GM21786 (cell line): ENCODE data around the gene INS.

Experiments used
- ATAC-seq: cut with Tn5 transposase; IDR thresholded peaks from one replicate; pipeline ENCODE4 v1.9.1; 2021; ENCODE audit not compliant: unreplicated experiment

The INS gene

DNA sequence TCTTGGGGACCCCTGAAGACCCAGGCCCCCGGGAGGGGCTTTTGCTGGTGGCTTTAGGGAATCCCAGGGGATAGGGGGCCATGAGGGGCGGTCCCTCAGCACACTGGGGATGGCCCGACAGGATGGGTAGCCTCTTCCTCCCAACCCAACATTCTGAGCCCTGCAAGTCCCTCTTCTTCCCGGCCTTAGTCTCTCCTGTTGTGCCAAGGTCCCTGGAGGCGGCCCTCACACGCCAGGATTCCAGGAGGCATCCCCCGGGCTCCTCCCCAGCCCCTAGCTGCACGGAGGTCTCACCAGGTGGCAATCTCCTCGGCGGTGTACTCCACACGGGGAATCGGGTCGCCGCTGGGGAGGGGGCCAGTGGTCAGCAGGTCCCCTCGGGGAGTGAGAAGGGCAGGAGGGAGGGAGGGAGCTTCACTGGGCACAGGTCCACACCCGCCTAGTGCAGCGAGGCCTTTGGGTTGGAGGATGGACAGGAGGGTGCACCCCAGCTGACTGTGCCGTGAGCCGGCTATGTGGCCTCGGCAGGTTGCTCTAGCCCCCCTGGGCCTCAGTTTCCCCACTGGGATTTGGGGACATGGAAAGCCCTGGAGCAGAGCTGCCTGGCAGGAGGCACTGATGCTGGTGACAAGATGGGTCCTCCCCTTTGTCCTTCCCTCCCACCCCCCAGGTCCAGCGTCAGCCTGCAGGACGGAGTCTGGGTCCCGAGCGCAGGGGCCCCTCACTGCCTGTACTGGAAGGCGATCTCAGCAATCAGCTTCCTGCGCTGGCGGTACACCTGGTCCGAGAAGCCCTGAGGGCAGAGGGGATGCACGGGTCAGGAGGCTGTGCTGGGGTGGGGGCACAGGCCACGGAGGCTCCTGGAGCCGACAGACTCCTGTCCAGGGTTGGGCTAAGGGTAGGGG, 6.4 kb upstream of the INS start:
- no peak for ATAC-seq

DNA sequence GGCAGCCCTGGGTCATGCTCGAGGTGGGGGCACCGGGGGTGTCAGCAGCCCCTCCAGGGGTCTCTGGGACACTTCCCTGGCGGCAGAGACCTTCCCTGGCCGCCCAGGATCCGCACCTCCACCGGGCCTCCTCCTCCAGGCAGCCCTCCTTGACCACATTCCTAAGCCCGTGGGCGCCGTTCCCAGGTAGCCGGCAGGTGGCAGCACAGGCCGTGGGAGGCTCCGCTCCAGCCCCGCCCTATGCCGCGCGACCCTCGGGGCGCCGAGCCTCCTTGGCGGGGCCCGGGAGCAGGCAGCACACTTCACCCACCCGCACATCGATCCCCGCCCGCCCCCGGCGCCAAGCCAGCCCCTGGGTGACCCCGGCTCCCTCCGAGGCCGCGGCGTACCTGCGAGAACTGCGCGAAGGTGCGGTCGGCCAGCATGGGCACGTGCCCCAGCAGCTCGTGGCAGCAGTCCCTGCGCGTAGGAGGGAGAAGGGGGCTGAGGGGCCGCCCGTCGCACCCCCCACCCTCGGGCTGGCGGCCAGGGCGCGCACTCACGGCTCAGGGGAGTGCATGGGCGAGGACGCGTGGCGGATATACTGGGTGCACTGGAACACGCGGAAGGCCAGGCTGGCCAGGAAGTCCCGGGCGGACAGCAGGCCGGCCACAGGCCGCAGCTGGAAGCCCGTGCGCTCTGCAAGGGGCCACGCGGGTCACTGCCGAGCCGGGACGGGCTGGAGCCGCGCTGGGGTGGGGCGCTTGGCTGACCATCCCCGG, 5.3 kb upstream of the INS start:
- no peak for ATAC-seq

DNA sequence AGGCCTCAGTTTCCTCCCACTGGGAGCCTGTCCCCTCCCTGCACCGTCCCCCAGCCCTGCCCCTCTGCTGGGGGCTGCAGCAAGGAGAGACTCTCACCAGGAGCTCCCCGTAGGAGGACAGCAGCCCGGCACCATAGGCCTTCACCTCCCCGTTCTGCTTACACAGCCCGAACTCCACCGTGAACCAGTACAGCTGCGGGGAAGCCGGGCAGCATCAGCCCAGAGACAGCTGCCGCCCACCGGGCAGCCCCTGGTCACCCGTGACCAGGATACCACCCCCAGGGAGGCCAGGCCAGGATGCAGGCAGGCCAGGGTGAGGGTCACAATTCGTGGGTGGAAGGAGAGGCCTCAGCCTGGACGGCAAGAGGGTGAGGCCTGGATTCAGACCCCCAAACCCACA, 4.6 kb upstream of the INS start:
- ATAC-seq = no peak

DNA sequence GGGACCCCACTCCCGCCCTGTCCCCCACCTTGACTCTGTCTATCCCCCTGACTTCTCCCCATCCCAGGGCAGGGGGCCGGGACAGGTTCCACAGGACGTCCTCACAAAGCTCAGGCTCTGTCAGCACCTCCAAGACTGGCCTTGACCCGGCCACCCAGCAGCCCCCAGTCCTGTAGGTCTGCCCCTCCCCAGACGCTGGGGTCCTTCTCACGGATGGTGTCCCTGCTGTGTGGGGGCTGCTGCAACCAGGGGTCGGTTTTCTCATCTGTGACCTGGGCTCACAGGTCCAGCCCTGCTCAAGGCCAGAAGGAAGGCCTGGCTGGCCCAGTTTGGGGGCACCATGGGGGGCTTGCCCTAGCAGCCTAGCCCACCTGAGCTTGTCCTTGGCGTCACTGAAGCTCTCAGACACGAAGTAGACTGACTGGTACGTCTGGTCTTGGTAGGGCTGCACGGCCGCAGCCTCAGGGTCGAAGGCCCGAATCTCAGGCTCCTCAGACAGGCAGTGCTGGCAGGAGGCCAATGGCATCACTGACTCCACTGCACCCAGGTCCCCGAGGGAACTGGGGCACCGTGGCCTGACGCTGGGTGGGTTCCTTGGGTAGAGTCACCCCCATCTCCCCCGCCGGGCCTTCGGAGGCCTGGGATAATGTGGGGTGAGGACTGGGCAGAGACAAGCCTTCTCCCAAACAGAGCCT, 4.0 kb upstream of the INS start:
- no peak for ATAC-seq

DNA sequence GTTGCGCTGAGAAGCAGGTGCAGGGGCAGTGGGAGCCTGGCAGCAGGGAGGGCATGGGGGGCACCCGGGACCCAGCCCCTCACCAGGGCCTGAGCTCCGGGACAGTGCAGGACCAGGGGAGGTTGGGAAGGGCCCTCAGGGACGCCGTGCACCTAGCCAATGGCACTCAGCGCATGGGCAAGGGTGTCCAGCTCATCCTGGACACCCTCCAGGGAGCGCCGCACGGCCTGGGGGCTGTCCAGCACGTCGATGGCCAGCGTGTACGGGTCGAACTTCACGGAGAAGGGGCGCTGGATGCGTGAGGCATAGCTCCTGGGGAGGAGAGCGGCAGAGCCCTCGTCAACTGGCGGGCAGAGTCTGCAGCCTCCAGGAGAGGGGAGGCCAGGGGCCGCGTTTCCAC, 3.1 kb upstream of the INS start:
- ATAC-seq = no peak

DNA sequence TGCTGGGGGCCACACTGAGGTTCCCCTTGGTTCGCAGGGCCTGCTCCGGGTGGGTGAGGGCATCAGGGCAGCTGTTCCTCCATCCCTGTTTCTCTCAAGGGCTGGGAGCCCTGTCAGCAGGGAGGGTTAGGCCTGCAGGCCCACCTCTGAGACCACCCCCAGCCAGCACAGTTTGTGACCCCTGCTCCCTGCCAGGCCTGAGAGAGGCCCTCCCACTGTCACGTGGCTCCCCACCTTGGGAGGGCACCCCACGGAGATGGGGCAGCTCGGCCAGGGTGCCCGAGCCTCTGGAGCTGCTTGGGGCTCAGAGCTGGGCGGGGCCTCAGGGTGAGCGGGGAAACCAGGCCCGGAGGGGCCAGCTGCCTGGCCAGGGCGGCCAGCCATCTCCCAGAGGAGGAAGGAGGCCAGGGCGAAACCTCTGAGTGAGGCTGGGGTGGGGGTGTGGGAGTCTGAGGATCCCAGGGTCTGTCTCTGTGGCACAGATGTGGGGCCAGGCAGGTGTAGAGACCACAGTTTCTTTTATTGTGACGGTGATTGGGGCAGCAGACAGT, 2.5 kb upstream of the INS start:
- ATAC-seq = no peak

DNA sequence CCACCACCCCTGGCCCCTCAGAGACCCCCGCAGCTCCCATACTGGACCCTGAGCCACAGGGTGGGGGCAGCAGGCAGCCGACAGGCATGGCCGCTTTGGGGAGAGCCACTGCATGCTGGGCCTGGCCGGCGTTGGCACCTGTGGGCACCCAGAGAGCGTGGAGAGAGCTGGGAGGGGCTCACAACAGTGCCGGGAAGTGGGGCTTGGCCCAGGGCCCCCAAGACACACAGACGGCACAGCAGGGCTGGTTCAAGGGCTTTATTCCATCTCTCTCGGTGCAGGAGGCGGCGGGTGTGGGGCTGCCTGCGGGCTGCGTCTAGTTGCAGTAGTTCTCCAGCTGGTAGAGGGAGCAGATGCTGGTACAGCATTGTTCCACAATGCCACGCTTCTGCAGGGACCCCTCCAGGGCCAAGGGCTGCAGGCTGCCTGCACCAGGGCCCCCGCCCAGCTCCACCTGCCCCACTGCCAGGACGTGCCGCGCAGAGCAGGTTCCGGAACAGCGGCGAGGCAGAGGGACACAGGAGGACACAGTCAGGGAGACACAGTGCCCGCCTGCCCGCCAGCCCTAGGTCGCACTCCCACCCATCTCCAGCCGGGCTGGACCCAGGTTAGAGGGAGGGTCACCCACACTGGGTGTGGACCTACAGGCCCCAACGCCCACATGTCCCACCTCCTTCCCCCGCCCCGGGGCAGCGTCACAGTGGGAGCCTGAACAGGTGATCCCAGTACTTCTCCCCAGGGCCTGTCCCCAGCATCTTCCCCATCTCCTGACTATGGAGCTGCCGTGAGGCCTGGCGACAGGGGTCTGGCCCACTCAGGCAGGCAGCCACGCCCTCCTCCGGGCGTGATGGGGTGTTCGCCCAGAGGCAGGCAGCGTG, 1.2 kb downstream of the INS start:
- no peak for ATAC-seq

DNA sequence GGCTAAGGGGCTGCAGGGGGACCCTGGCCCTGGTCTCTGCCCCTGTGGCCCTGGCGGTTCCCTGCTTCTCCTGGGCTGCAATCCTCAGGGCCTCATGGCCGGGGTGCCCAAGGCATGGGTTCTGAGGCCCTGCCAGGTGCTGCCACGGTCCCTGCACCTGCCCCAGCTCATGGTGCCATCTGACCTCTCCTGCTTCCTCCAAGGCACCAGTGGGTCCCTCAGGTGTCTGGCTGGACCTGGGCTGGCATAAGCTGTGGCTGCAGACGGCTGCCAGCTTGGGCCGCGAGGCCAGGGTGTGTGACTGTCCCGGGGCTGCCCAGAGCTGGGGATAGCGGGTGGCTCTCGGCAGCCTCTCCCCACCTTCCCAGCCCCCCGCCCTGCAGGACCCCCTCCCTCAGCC, 2.0 kb downstream of the INS start:
- ATAC-seq = no peak

DNA sequence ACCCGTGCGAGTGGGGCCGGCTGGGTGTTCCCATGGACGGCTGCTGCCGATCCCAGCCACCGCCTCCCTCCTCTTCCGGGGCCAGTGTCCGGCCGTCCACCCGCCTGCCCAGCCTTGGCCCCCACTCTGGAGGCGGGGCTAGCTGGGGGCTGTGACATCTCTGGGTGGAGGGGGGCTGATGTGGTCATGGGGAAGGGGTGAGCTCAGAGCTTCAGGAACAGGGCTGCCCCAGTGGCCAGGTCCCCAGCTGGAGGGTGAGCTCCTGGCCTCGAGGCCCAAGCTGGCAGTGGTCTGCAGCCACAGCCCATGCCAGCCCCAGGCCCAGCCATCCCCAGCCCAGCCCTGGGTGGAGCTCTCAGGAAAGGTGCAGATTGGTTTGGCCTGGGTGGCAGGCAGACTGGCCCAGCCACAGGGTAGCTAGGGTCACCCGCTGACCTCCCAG, 2.7 kb downstream of the INS start:
- ATAC-seq = no peak

DNA sequence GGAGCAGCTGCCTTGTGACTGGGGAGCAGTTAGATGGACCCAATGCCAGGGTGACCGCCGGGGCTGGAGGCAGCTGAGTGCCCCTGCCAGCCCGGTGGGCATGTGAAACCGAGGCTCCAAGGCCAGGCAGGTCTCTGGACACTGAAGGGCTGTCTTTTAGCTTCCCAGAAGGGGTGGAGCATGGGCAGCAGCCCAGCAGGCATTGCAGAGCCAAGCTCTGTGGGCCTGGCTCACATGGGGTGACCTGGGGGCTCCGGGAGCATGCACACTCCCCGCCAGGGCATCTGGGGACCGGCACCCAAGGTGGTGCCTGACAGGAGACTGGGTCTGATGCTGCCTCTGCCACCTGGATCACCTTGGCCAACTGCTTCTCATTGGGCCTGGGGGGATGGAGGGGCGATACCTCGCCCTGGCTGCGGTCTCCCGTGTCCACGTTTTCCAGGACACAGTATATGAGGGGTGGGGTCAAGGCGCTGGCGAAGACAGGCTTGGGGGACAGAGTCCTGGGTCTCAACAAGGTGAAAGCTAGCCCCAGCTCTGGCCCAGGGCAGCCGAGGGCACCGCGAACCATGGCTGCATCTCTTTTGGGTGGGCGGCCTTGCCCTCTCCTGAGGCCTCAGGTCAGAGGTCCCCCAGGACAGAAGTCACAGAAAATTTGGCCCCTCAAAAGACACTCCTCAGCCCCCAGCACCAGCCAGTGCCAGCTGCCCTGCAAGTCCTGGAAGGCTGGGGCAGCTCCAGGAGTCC, 3.5 kb downstream of the INS start:
- no peak for ATAC-seq

DNA sequence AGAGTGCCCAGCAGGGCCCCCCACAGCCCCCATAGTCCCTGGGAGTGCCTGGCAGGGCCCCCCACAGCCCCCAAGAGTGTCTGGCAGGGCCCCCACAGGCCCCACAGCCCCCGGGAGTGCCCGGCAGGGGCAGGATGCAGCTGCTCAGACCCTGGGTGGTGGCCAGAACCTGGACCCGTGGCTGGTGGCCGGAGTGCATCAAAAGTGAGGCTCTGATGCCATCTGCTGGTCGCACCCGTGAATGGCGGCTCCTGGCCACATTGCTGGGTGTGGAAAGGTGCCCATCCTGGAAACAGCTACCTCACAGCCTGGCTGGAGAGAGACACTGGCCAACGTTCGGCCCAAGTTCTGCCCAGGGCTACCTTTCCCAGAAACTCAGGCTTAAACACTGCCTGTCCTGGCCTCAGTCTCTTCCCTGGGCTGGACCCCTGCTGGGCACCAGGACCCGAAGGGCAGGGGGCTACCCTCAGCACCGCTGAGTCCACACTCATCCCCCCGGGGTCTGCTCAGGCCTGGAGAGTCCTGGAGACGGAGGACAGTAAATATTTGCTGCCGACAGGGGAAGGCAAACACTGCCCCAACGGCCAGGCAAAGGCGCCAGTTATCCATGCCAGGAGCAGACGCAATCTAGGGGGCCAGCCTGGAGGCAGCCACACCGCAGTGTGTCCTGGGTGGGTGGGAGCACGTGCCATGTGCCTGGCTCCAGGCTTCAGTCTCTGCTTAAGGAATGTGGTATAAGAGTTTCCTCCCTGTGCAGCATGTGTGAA, 4.4 kb downstream of the INS start:
- ATAC-seq = no peak

DNA sequence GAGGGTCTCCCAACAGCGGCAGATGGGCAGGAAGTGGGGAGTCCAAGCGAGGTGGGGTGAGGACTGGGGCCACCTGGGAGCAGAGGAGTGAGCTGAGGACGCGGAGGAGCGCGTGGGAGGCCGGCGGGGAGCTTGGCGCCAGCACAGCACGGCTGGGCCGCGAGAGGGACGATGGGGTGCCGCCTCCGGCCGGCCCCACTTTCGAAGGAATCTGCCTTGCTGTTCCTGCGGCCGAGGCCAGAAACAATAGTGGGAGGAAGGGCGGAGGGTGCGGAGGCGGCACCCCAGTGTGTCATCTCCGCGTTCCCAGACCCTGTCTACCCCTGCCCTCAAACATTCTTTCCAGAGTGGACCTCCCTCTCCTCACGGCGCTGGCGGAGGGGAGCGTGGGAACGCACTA, 5.5 kb downstream of the INS start:
- no peak for ATAC-seq

DNA sequence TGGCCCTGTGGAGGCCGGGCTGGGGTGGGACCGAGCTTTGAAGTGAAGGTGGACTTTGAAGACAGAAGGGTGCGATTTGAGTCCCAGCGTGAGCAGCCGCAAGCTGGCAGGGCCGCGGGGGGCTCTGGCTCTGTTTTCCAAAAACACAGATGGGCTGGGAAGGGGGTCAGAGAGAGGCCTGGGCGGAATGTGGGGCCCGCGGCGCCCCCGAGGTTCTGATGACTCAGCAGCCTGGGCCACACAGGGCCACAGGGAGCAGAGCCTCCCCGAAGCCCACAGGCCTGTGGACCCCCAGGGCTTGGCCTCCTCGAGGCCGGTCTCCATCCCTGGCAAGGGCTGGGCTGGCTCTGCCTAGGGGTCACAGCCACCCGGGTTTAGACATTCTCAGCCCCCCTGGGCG, 6.1 kb downstream of the INS start:
- ATAC-seq = no peak

DNA sequence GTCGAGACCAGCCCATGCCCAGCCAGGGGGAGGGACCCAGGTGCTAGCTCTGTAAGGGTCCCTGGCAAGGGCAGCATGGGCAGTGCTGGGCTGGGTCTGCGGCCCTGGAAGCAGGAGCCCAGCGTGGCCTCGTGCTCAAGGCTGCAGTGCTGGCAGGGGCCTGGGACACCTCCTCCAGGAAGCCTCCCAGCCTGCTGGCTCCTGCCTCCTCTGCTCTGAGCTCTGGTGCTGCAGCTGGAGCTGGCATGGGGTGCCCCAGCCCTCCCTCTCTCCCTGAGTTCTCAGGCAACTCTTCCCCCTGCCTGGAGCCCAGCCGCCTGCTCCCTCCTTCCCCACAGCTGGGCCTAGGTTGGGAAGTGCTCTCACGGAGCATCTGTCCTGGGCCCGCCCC, 6.8 kb downstream of the INS start:
- no peak for ATAC-seq

DNA sequence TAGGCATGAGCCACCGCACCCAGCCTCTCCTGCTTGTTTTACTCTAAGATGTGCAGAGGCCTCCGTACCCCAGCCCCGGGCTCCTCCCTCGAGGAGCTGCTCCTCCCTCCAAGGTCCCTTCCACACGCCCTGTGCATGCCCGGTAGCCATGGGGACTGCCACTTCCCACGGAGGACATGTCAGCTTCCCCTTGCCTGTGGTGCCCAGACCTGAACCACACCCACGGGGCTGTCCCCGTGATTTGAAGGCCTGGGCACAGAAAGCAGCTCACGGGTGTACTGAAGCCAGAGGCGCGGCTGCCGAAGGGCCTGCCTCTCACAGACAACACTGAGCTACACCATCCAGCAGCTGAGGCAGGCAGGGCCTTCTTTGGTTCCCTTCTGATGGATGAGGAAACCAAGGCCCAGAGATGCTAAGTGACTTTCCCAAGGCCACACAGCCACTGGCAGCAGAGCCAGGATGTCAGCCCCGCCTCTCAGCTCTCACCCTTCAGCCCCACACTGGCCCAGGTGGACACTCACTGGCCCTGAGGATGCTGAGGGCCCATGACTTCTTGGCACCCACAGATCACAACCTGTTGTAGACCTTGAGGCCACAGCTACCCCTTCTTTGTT, 7.3 kb downstream of the INS start:
- no peak for ATAC-seq

DNA sequence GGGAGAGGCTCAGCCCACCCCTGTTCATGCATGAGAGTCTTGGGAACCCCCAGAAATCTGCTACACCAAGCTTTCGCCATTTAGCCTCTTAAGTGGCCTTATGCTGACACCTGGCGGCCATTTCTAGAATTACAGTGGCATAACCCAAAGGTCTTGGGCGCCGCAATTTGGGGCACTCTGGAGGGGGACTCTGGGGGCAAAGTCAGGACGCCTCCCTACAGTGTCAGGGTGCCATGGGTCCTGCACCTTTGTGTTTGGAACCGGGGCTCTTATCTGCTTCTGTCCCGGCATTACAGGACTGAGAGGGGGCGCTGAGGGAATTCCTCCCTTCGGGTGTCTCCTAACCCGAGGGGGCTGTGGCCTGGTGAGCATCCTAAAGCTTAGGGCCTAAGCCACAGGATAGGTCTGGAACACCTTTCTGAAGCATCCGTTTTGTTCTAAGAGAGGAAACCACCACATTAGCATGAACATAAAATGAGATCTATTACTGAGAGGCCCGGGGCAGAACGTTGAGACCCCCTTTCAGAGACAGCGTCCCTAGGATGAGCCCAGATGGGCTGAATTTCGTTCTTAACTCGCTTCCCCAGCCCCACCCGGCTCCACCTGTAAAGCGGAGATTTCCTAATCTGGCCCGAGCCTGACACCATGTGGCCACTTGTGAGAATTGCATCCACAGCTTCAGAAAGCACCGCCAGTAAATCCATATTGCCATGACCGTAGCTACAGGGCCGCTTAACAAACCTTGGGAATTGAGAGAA, 9.3 kb downstream of the INS start:
- no peak for ATAC-seq

DNA sequence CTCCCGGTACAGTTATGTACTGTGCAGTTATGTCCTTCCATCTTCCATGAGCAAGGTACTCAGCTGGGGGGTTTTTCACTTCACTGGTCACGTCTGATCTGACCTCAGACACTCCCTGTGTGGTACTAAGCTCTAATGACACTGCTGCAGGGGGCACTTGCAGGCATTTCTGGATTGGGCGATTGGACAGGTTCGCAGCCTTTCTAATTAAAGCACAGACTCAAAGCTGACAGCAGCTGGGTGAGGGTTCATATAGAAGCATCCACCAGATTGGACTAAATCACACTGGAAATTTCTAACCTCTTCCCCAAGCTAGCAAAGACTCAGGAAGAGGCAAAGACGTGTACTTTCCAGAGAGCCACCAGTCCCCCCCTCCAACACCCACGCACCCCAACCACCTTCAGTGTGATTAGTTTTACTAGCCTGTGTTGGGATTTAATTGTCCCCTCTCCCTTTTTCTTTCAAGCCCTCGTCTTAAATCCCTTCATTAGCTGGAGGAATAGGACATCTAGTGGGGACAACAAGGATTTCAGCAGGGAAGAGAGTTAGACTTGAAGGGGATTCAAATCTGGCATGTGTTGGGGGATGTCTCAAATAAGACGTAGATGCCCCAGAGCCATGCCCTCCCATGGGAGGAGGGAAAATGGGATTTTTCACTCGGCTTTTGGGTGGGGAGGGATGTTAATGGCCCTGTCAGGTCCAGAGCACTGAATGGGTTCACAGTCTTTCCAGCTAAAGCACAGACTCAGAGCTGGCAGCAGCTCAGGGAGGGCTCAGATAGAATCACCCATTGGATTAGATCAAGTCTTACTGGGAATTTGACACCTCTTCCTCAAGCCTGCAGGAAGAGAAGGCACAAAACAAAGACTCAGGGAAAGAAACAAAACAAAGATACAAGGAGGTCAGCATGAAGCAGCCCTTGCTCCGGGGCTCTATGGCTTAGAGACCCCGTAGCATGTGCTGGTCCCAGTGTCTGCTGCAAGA, 10.9 kb downstream of the INS start:
- no peak for ATAC-seq
